K562 treated with DMSO at 1 percent for 4 hours (cell line): ENCODE results near the gene COX6A1. TPM values are rescaled to one million over a fixed set of nuclear protein-coding genes. Genes with fewer than 3 reads are reported as not detected.

Source experiments
- total RNA-seq: library from RNA; unstranded; fragments of 300-600 nt; gene quantifications from 2 replicates; pipeline ENCODE4 v1.2.3, GENCODE V29; 2022; ENCODE audit not compliant: insufficient read depth

COX6A1 gene
- 699 and 785 TPM in 2 replicates for total RNA-seq

DNA sequence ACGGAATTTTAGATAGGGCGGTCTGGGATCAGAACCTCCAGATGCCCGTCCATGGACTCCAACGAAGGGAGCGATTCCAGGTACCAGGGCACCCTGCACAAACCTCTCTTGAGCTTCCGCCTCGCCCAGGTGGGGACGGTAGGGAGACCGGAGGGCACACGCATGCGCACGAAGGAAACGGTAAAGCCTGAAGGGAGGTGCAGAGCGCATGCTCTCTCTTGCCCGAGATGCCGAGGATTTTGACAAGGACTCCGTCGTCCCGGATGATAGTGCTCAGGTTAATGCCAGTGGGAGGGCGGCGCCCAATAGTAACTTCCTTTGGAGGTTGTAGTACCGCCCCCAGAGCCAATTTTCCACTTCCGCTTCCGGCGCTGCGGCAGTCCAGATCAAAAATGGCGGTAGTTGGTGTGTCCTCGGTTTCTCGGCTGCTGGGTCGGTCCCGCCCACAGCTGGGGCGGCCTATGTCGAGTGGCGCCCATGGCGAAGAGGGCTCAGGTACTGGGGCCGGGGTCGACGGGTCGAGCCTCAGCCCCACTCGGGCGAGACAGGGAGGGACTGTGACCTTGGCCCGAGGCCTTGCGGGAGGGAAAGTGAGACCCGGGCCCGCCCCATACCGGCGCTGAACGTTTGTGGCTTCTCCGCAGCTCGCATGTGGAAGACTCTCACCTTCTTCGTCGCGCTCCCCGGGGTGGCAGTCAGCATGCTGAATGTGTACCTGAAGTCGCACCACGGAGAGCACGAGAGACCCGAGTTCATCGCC, at the start of gene COX6A1:
Gene COX6A1, plus strand, starts transcription at position 379 of the 760 bp plus-strand sequence. Its CDS starts 14 bp downstream, at position 393.

DNA sequence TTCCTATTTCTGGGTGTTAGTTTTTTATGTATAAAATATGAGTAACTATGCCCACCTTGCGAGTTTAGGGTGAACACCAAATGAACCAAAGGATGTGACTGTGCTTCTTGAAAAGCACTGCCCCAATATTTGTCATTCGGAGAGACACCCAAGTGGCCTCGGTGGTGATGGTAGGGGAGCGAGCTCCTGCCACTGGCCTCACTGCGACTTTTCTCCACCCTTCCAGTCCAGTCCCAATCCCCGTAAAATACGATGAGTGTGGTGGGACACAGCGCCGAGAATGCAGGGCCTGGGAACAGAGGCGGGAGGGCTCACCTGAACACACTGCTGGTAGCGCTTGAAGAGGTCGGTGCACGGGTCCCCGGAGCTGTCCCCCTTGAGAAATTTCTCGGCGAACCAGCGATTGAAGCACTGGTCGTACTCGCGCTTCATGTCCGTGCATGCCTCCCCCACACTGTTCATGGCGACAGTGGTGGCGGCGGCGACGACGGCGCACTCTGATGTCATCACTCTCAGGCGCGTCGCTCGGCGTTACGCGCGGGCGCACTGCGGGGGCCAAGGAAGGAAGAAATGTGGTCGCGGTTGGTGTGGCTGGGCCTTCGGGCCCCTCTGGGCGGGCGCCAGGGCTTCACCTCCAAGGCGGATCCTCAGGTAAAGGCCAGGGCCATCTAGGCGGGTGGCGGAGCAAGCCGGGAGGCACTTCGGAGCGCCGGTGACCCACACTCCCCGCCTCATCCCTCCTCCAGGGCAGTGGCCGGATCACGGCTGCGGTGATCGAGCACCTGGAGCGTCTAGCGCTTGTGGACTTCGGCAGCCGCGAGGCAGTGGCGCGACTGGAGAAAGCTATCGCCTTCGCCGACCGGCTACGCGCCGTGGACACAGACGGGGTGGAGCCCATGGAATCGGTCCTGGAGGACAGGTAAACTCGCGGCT, 8.3 kb downstream of the COX6A1 start, which contains the start of the genes GATC and TRIAP1:
Gene GATC, plus strand, starts transcription at position 534 of the 933 bp plus-strand sequence. Its CDS starts 37 bp downstream, at position 571.
Gene TRIAP1, minus strand, starts transcription at position 474 of the 933 bp plus-strand sequence. Its CDS starts 12 bp downstream, at position 462.

DNA sequence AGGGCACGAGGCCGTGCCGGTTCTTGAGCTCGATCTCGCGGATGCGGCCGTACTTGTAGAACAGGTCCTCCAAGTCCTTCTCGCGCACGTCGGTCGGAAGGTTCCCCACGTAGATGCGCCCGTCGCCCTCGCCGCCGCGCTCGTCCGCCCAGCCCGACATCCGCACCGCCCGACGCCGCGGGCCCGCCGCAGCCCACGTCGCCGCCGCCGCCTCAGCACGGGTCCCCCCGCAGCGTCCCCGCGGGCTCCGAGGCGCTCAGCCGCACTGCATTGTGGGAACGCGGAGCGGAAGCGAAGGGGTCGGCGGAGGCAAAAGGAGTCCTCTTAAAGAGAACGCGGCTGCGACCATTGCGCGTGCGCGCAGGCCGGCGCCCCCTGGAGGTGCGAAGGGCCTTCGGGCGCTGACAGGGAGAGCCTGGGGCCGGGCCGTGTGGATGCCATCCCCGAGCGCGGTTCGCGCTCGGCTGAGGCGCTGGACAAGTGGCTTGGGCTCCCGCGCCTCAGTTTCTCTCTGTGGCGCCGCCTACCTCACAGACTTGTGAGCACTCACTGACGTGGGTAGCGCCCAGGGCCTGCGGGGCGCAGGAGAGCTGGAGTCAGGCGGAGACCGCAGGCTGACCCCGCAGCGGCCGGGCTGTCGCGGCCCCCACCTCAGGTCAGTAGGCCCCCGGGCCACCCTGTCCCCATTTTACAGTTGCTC, 31.7 kb downstream of the COX6A1 start, which contains the start of gene SRSF9:
Gene SRSF9, minus strand, starts transcription at position 299 of the 700 bp plus-strand sequence. Its CDS starts 139 bp downstream, at position 160.

Other genes starting within 250 kb of the COX6A1 start
- gene GCN1, start 243.4 kb upstream of the COX6A1 start, total RNA-seq: 54.9 and 72.9 TPM in 2 replicates
- gene RPLP0, start 237.0 kb upstream of the COX6A1 start, total RNA-seq: 8,456 and 8,934 TPM in 2 replicates
- gene PXN, start 172.4 kb upstream of the COX6A1 start, total RNA-seq: 72.4 and 72.8 TPM in 2 replicates
- gene RNU4-2, start 146.2 kb upstream of the COX6A1 start, total RNA-seq: not detected in 2 replicates
- not detected in 2 replicates for gene RNU4-1, start 144.9 kb upstream of the COX6A1 start, total RNA-seq
- 3.1 and 5.5 TPM in 2 replicates for gene SIRT4, start 135.8 kb upstream of the COX6A1 start, total RNA-seq
- not detected in 2 replicates for gene PLA2G1B, start 110.3 kb upstream of the COX6A1 start, total RNA-seq
- not detected in 2 replicates for gene MSI1, start 68.9 kb upstream of the COX6A1 start, total RNA-seq
- gene TRIAP1, start 8.3 kb downstream of the COX6A1 start, total RNA-seq: 23.7 and 34.9 TPM in 2 replicates
- 12.4 and 16.6 TPM in 2 replicates for gene GATC, start 8.3 kb downstream of the COX6A1 start, total RNA-seq
- 196 and 208 TPM in 2 replicates for gene SRSF9, start 31.6 kb downstream of the COX6A1 start, total RNA-seq
- gene DYNLL1, start 58.0 kb downstream of the COX6A1 start, total RNA-seq: 470 and 487 TPM in 2 replicates
- 23.3 and 30.5 TPM in 2 replicates for gene COQ5, start 91.0 kb downstream of the COX6A1 start, total RNA-seq
- gene RNF10, start 96.2 kb downstream of the COX6A1 start, total RNA-seq: 108 and 132 TPM in 2 replicates
- gene POP5, start 143.3 kb downstream of the COX6A1 start, total RNA-seq: 55.5 and 61.5 TPM in 2 replicates
- not detected in 2 replicates for gene CABP1, start 202.5 kb downstream of the COX6A1 start, total RNA-seq
- gene MLEC, start 249.0 kb downstream of the COX6A1 start, total RNA-seq: 47.7 and 57.0 TPM in 2 replicates